Subcutaneous adipose tissue (tissue), 4 donors: ENCODE measurements around the gene AKT1. TPM values are rescaled to one million over a fixed set of nuclear protein-coding genes. Genes with fewer than 3 reads are reported as not detected.

ENCODE experiments used
- CTCF ChIP-seq: fragments of 450-650 bp; IDR thresholded peaks from one replicate; pipeline ENCODE4 v1.5.1; 2016; ENCODE audit warnings: low read depth, mild to moderate bottlenecking, control low read depth, antibody characterized with exemption, moderate library complexity
- total RNA-seq, 4 donors: library from RNA; depleted of rRNA; stranded (reverse); fragments of >200 nt; gene quantifications; one replicate each; pipeline ENCODE4 v1.1.0, GENCODE V29; 2016

AKT1 gene
- total RNA-seq, 4 donors from 2014 or later: 70.9 to 264 (median 110) TPM

GRCh38 chr14:104784846-104785707 lies 10.5 kb downstream of the AKT1 start:
- no peak for TF ChIP-seq CTCF

GRCh38 chr14:104784218-104784568 lies 11.4 kb downstream of the AKT1 start:
- no peak for TF ChIP-seq CTCF

- TF ChIP-seq CTCF: no peak
Observed at GRCh38 chr14:104783484-104784217, 11.9 kb downstream of the AKT1 start.

GRCh38 chr14:104782808-104783139 lies 12.8 kb downstream of the AKT1 start:
- no peak for TF ChIP-seq CTCF

GRCh38 chr14:104782086-104782807 lies 13.3 kb downstream of the AKT1 start:
- no peak for TF ChIP-seq CTCF

GRCh38 chr14:104781271-104782077 lies 14.1 kb downstream of the AKT1 start:
- TF ChIP-seq CTCF: no peak
